GM19397 (cell line): ENCODE measurements around the gene HSD11B2.

Source experiments
- ATAC-seq: cut with Tn5 transposase; IDR thresholded peaks from one replicate; pipeline ENCODE4 v1.9.1; 2021; ENCODE audit warnings: mild to moderate bottlenecking, moderate library complexity; ENCODE audit not compliant: unreplicated experiment

Gene HSD11B2

DNA sequence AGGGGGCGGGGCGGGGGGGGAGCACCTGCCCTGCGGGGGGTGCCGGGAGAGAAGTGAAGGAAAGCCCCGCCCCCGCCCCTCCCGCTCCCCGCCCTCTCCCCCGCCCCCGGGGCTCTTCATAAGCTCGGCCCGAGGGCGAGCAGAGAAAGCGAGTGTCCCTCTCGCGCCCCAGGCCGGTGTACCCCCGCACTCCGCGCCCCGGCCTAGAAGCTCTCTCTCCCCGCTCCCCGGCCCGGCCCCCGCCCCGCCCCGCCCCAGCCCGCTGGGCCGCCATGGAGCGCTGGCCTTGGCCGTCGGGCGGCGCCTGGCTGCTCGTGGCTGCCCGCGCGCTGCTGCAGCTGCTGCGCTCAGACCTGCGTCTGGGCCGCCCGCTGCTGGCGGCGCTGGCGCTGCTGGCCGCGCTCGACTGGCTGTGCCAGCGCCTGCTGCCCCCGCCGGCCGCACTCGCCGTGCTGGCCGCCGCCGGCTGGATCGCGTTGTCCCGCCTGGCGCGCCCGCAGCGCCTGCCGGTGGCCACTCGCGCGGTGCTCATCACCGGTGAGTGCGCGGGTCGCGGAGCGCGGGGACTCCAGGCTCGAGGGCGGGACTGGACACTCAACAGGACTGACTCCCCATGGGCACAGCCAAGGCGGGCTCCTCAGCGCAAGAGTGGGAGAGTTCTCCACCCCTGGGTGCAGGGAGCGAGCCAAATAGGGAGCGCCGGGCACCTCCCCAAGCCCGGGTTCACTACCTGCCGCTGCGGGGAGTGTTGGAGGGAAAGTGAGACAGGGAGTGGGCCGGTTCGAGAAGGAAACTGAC lies at the start of gene HSD11B2:
Gene HSD11B2 (plus strand): TSS at position 145 of the 798 bp plus-strand sequence. CDS start 128 bp downstream, at position 273.
- no peak for ATAC-seq

DNA sequence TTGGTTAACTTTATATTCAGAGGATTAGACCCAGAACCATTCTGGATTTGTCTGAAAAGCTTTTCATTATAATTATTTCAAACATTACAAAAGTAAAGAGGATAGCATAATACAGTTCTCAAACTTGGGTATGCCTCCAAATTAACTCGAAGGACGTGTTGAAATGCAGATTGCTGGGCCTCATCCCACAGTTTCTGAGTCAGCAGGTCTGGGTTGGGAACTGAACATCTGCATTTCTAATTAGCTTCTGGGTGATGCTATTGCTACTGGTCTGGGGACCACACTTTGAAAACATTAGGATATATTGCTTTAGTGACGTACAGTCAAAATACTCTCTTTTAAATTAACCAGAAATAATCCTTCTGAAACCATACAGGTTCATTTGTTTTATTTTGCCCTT lies 47.6 kb upstream of the HSD11B2 start:
- no peak for ATAC-seq

DNA sequence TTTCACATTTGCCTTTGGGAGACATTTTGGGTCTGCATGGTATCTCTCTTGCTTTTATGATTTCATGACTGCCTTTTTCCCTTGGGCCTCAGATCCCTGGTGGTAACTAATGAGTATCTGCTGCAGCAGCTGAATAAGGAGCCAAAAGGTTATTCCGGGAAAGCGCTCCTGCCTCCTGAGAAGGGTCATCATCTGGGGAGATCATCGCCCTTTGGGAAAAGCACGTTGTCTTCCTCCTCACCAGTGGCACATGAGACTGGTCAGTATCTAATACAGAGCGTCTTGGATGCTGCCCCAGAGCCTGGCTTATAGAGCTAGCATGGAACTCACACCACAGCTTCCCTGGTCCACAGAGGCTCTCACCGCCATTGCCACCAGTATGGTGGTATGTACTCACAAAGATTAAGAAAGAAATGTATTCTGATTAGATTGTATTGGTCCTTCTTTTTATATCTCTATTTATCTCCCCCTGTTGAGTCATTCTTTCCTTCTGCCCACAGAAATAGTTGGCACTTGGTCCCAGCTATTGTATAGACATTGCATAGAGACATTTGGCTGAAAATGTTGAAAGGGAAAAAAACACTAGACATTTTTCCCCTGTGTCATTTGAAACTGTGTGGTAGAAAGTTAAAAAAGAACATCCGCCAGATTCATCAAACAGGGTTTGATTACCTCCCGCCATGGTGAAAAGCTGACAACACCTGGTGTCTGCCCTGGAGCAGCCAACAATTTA lies 46.0 kb upstream of the HSD11B2 start:
- no peak for ATAC-seq

DNA sequence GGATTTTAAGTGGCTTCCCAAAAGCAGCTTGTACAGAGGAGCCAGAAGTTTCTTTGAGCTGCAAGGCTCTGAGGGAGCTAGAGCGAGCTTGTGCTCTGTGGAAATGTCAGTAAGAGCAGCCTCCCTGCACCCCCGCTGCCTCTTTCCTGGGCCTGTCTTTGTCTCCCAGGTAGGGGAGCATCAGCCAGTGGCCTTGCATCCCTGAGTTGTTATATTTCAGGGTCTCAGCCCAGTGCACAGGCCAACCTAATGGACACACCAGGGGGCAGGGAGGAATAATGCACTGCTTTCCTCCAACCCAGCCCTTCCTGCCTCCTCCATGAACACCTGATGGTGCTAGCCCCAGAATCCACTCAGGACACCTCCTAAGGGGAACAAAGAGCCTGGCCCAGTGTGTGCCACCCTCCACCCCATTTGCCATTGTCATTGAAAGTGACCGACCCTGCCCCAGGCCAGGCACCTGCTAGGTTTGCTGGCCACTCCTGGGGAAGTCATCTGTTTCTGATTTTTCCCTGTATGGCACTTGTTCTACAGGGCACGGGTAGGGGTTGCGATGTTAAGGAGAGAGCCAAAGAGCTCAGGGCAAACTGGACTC lies 44.0 kb upstream of the HSD11B2 start:
- no peak for ATAC-seq

DNA sequence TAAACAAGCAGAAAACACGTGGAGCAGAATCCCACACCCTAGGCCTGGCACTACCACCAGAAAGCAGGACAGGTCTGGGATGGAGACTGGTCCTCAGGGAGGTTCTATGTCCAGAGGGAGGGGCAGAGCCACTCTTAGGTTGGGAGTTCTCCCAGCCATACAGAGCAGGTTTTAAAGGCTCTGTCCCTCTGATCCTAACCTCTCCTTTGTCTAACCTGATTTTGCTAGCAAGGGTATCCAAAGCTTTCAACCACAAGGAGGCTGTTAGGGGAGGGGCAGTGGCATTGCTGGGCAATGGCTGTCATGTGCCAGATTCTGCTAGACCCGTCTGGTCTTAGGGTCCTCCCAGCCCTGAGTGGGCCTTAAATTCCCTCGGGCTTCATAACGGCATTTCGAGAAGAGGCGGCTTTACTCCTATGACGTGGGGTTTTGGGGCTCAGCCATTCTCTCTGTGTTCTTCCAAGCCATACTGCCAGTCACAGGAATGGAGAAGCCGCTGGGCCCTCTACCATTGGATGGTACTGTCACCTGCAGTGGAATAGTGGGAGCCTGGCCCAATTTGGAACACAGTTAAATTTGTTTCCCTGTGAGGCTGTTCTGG lies 43.3 kb upstream of the HSD11B2 start:
- no peak for ATAC-seq

DNA sequence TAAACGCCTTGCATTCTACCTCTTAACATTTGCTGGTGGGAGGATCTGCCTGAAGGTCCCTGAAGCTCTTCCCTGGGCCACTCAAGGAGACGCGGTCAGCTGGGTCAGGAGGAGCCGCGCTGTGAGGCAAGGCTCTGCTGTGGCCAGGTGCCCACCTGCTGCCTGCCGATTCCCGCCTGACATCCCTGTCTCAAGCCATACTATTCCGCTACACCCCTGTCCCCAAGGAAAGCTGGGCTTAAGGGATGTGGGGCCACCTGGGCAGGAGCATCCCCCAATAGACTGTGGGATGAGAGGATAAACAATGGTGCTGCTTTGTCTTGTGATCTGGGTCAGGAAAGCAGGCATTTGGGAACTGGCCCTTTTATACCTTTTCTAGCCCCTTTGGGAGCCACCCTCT lies 42.7 kb upstream of the HSD11B2 start:
- ATAC-seq, result no peak

DNA sequence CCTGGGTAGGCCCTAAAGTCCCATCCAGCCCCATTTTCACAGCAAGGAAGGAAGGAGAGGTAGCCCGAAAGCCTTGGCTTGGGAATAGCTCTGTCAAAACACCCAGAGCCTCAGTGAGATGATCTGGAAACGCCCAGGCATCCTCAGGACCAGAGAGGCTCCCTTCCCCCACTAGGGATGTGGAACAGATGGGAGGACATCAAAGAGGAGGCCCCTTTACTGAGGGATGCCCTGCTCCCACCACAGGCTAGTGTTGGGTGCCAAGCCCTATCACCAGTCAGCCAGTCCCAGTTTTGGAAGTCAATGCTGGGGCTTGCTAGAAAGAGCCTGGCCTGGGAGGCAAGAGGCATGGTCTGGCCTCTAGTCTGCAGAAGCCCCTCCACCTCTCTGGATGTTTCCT lies 42.3 kb upstream of the HSD11B2 start:
- ATAC-seq, result no peak

DNA sequence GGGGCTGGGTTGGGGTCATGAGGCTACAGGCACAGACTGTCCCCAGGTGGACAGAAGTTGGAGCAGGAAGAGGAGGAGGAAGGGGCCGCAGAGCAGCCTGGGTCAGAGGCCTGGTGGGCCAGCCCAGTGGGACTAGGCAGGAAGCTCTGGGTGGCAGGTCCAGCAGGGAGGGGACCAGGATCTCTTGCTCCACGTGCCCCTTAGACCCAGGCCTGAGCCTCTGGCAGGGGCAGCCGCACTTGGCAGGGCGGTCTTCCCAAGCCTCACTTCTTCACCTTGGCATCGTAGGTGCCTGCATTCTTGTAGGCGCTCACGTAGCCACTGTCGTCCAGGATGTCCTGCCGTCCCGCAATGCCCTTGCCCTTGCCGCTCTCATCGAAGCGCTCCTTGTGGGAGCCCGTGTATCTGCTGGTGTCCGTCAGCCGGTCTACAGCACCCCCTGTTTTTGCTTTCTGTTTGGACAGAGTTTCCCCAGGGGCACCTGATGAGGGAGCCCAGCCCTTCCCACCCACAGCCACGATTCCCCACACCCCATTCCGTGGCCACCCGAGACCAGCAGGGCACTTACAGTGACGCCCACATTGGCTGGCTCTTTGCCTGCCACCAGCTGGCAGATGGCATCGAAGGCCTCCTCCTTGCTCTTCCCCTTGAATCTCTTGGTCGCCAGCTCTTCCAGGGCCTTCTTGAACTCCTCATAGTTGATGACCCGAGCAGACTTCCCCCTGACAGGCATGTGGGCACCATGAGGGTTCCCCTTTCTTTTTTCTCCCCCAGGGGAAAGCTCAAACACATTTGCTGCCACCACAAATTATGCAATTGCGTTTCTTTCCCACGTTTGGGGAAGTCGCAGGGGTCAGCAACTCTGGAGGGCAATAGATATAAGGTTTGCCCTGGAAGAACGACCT lies 40.8 kb upstream of the HSD11B2 start:
- ATAC-seq, result no peak

DNA sequence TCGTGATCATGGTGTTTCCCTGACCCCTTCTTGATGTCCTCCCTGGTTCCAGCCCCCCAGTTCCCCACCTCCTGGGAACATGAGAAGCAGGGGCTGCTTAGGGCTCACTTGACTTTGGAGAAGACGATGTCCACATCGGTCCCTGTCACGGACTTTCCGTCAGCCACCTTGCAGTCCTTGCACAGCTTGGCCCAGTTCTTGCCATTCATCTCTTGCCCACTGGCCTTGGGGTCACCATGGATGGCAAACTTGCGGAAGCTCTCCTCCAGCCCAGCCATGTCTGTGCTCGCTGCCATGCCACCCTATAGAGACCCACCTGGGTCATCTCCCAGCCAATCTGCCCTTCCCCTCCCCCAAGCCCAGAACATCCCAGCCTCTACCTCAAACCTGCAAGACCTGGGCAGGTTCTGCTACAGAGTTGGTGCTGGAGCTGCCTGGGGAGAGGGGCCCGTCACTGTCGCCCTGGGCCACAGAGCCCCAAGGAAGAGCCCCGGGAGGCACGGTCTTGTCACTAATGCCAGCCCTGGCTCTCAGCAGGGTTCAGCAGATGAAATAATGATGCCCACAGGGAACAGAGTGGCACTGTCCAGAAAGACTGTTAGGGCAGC lies 40.0 kb upstream of the HSD11B2 start:
- no peak for ATAC-seq

DNA sequence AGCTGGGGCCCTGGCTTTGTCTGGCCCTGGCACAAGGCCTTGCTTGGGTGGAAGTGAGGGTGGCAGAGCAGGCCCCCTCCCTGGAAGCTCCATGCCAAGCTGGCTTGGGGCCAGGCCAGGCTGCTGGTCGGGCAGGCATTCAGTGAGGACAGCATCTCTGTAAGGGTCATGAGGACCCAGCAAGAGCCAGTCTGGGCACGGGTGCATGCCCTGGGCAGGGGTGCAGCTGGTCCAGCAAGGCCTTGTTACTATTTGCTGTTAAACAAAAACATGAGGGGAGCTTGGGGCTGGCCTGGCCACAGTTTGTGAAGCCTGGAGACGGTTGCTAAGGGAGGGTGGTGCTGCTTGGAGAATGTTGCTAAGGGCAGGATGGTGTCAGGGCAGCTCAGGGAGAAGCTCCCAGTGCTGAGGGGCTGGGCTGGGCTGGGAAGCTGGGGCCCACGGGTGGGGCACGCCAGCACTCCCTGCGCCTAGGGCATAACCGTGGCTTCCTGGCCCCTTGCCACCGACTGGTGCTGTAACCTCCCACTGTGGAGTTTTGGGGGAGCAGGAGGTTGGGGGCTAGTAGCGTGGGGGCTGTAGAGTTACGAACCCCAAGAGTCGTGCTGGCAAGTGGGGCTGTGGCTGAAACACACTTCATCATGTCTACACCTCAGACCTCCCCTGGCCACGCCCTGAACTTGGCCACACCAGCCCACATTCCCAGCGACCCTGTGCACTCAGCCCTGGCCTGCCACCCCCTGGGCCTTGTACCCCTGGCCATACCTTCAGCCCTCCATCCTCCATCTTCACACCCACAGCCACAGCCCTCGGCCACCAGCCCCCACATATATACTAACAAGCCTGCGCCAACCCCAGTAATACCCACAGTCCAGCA lies 39.3 kb upstream of the HSD11B2 start:
- ATAC-seq, result no peak

DNA sequence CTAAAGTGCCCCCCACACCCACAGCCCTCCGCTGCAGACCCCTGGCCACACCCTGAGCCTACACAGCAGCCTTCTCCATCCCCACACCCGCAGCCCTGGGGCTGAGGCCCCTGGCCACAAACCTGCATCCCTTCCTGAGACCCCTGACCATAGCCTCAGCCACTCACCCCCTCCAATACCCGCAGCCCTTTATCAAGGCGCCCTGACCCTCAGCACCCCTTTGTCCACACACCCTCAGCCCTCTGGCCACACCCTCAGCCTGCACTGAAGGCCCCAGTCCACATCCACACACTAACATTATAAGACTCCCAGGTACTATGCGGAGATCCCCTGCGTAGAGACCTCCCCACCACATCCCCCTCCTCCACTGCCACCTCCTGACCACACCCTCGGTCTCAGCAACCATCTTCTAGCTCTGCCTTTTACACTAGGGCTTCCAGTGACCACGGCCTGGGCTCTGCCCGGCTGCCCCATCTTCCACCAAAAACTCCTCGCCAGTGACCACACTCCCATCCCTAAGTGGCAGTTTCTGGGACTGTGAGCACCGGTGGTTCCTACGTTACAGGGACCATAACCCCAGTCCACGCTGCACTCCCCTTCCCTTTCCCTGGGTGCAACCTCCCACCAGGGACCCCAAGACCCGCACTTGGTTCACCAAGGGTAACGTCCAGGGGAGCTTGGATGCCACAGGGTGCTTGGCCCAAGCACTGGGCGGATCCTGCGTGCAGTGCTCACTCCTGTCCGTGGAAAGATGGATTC lies 38.4 kb upstream of the HSD11B2 start:
- ATAC-seq, result no peak

DNA sequence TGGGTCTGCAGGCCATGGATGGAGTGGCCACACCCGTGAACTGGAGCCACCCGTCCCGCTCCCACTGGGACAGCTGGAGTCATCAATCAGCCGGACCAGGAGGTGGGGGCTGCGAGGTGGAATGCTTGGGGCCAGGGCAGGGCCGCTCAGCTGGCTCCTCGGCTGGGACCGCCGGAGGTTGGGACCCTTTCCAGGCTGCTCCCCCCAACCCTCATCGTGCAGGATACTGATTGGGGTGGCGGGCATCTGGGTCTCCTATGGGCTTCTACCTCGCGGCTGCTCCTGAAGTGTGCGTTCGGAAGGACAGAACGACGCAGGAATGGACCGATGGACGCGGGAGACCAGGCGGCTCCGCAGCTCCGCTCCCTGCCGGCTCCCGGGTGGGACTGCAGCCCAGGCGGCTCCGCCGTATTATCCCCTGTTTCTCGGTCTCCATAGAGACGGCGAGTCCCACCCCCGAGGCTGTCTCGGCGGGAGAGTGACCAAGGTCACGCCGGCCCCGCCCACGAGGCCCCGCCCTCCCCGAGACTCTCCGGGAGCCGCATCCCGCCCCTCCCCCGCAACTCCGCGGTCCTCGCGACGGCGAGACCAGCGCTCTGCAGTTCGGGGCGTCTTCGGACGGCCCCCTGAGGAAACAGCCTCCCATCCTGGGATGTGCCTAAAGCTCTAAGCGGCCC lies 37.7 kb upstream of the HSD11B2 start, which contains the start of gene TPPP3:
Gene TPPP3 (minus strand): TSS at position 388 of the 677 bp plus-strand sequence. CDS start 2,387 bp downstream, outside the sequence.
- ATAC-seq, result no peak

DNA sequence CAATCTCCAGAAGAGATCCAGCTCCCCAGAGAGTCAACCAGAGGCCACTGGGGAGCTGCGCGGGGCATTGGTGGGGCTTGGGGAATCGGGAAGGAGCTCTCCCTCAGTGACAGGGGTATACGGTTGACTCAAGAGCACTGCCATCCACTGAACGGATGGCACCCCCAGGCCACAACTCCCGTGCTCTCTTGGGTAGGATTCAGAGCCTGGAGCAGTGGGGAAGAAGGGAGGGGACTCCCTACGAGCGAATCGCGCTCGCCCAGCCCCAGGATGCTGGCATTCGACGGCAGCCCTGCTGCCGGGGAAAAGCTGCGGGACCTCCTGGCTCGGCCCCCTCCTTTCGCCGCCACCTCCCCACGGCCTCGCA lies 37.1 kb upstream of the HSD11B2 start:
- no peak for ATAC-seq

DNA sequence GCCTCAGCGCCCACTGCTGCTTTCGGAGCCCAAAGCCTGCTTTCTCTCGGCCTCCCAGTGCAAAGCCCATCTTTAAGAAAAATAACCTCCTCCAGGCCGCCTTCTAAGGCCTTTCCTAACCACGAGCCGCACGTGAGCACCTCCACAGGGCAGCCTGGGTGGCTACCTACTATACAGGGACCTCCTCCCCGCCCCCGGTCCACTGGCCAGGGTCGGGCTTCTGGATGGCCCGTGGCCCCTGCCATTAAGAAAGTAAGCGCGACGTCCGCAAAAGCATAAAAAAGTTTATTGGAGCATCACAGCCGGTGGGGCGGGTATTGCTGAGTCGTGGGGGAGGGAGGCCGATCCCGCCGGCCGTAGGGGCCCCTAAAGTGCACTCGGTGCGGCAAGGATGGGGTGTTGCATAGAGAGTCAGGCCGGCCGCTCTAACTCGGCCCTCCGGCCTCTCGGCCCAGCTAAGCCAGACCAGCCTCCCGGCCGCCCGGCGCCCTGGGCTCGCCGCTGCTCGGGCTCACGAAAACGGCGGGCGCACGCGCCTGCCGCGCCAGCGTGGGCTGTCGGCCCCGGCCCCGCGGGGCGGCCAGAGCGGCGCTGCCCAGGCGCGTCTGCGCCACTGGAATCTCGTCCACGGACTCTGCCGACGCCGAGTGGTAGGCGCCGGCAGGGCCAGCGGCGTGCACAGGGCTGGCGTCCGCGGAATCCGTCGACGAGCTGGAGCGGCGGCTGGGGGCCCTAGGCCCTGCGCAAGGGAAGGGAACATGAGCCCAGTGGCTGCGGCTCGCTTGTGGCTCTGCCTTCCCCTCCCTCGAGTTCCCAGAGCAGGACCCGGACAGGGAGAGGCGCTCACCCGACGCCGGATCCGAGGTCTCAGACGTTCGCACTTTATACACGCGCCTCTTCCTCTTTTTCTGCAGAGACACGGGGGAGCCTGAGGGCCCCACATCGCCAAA lies 36.5 kb upstream of the HSD11B2 start:
- no peak for ATAC-seq

DNA sequence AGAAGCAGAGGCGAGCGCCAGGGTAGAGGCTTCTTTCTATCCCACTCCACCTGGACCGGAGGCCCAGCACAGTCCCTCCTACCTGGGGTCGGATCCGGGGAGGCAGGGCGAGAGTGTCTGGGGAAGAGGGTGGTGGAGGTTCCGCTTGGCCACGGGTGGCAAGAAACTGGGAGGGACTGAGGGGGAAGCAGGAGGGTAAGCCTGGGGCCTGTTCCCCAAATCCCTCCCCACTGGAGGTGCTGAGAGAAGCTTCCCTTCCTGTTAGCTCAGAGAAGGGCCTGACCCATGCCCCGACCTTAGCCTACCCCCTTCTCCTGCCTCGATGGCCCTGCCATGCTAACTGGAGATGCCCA lies 35.8 kb upstream of the HSD11B2 start:
- ATAC-seq, result no peak

DNA sequence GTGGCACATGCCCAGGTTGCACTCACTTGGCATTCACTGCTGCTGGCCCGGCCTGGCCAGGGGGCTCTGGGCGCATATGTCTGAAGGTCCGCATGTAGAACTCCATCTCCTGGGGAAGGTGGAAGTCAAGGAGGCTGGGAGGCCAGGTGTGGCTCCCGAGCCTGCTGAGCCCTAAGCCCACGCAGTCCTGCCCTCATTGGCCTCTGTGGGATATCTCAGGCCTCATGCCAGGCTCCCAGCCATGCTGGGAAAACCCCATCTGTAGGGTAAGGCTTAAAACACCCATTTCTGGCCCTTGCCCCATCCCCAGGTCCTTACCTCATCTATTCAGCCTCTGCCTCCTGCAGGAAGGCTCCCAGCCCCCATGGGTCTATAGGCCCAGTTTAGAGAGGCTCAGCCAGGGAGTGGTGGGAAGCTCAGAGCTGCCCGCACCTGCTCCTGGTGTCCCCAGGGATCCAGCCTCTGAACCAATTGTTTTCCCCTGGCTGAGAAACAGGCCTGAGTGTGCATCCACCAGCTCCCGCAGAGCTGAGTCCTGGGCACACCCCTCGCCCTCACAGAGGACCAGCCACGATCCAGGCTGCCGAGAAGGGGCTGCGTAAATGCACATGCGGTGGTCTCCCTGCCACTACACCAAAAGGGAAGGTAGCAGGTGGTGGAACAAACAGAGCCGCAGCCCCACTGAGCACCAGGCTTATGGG lies 35.3 kb upstream of the HSD11B2 start:
- no peak for ATAC-seq
